Psoas muscle (tissue), 8 donors: ENCODE results near the gene EIF4B. TPM values are rescaled to one million over a fixed set of nuclear protein-coding genes. Genes with fewer than 3 reads are reported as not detected.

Source experiments
- ATAC-seq, 4 donors: fragments of 200-7000 bp; cut with Tn5 transposase; one replicate each; pipeline ENCODE4 v1.9.1; 2020; ENCODE audit warnings: moderate library complexity in 3 of 4, mild to moderate bottlenecking in 2 of 4
- DNase-seq, 2 donors: peaks; one replicate each; pipeline ENCODE4 v3.0.0-alpha.2; 2020
- H3K27ac ChIP-seq: fragments of 200-600 bp; one replicate; pipeline ENCODE4 v1.8.0; 2022
- H3K27me3 ChIP-seq, 3 donors: fragments of 200-600 bp in 1 of 3; one replicate each; pipeline versions ENCODE4 v1.6.1 to v1.8.0; 2013 to 2022; ENCODE audit warnings: low read length in 2 of 3, mild to moderate bottlenecking in 2 of 3, moderate library complexity in 1 of 3; ENCODE audit not compliant: insufficient read depth in 3 of 3
- H3K36me3 ChIP-seq, 2 donors: fragments of 200-600 bp in 1 of 2; one replicate each; pipeline versions ENCODE4 v1.6.1 to v1.8.0; 2013 to 2022; ENCODE audit warnings: low read depth in 1 of 2, mild to moderate bottlenecking in 1 of 2, moderate library complexity in 1 of 2; ENCODE audit not compliant: insufficient read depth in 1 of 2
- H3K4me1 ChIP-seq: fragments of 200-600 bp; one replicate; pipeline ENCODE4 v1.8.0; 2022
- H3K4me3 ChIP-seq: fragments of 200-600 bp; one replicate; pipeline ENCODE4 v1.8.0; 2022; ENCODE audit warnings: mild to moderate bottlenecking
- H3K9me3 ChIP-seq: fragments of 200-600 bp; one replicate; pipeline ENCODE4 v1.8.0; 2022
- CTCF ChIP-seq: fragments of 200-600 bp; IDR thresholded peaks from one replicate; pipeline ENCODE4 v1.8.0; 2022; ENCODE audit warnings: antibody characterized with exemption
- WGBS, 3 donors: extraction: QIAGEN DNeasy Blood & Tissue Kit; methylation state at CpG; one replicate each; pipeline versions ENCODE4 v1.1.6 to v1.1.7; 2013; 5-methylcytosine and 5-hydroxymethylcytosine counted together
- intact Hi-C, 2 donors: fragments of 100-400 bp; cut with DNase I; formaldehyde crosslinking; loops; one replicate each; pipeline versions ENCODE4 v1.11.0 to v1.14.2; 2022
- polyA plus RNA-seq, 3 donors: library from polyadenylated mRNA; stranded (reverse); fragments of 200-250 nt; gene quantifications; one replicate each; pipeline ENCODE4 v1.2.3, GENCODE V29; 2013
- total RNA-seq, 4 donors: library from RNA; stranded (reverse); fragmentation: NEBNext Ultra II Directional in 2 of 4; extraction: Animal tissue kit (Norgen Biotek cat#: 25700) in 2 of 4; gene quantifications; one replicate each; pipeline versions ENCODE4 v1.2.1 to v1.2.4, GENCODE V29; 2021 to 2023
- donor health status: healthy with polysubstance abuse.
- donor health status: DM: no; HTN: no; CAD: no; lungs with moderate emphysema.
- donor health status: Bipolar disorder and iron deficiency.
- donor health status: healthy.
- donor health status: DM: yes; HTN: yes; CAD: no.
- donor health status: DM: no; HTN: no; CAD: no.
- donor health status: DM: no; HTN: no; CAD: no.
- donor health status: DM: yes; HTN: yes; CAD: no.

Gene EIF4B
- total and polyA plus RNA-seq, 7 donors: 150 to 669 (median 565) TPM

GRCh38 chr12:52992699-52993557 is 13.3 kb upstream of the EIF4B start:
- Histone ChIP-seq H3K36me3 (no peaks in the 10 kb centered on the region), H3K27ac (no peak overlapping the region), H3K9me3 (no peaks in the 10 kb centered on the region), H3K4me1 (no peaks in the 10 kb centered on the region), H3K27me3 (no peaks in the 10 kb centered on the region), H3K4me3 (no peak overlapping the region)
- no peak for TF ChIP-seq CTCF
- no peak for ATAC-seq
- intact Hi-C loops: no loop called here
- WGBS, 3 donors: 69 to 75% (median 72%) methylated on average over 7 of the region's 7 CpGs
- no peak for DNase-seq

GRCh38 chr12:52993558-52993869 is 12.7 kb upstream of the EIF4B start:
- no peak overlapping the region for H3K4me3 ChIP-seq
- ATAC-seq: no peak
- no peak for TF ChIP-seq CTCF
- DNase-seq: no peak
- no peak overlapping the region for H3K27ac ChIP-seq
- intact Hi-C loops: no loop called here
- H3K9me3 ChIP-seq: no peaks in the 10 kb centered on the region
- H3K27me3 ChIP-seq: no peaks in the 10 kb centered on the region
- H3K4me1 ChIP-seq: no peaks in the 10 kb centered on the region
- H3K36me3 ChIP-seq: no peaks in the 10 kb centered on the region

DNA sequence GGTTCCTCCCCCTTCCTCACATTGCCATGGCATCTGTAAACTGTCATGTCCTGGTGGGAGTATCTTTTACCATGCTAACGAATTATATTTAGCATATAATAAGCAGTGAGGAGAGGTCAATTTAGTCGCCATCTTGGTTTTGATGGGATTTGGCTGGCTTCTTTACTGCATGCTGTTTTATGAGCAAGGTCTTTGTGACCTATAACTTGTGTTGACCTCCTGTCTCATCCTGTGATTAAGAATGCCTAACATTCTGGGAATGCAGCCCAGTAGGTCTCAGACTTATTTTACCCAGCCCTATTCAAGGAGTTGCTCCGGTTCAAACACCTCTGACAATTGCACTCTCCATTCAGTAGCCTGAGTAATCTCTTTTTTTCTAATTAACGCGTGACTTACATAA is 2.1 kb upstream of the EIF4B start:
- WGBS, 3 donors: 49 to 56% (median 51%) methylated on average over 5 of the region's 5 CpGs
- intact Hi-C loops: no loop called here

GRCh38 chr12:53004582-53004981 is 1.7 kb upstream of the EIF4B start:
- no peaks in the 10 kb centered on the region for H3K9me3 ChIP-seq
- peaks cover 34% of the 10 kb centered on the region for H3K4me1 ChIP-seq
- no peak overlapping the region for H3K27ac ChIP-seq
- WGBS, 3 donors: 86 to 94% (median 94%) methylated on average over 2 of the region's 2 CpGs
- no peaks in the 10 kb centered on the region for H3K36me3 ChIP-seq
- no peak overlapping the region for H3K4me3 ChIP-seq
- no peak for TF ChIP-seq CTCF
- H3K27me3 ChIP-seq: peaks cover 0 to 7% (median 0%) of the 10 kb centered on the region in 3 donors
- intact Hi-C loops: no loop called here
- no peak for DNase-seq
- no peak for ATAC-seq

More for the DNA sequence above, 2.1 kb upstream of the EIF4B start:
- Histone ChIP-seq H3K27ac (no peak overlapping the region), H3K36me3 (no peaks in the 10 kb centered on the region), H3K9me3 (no peaks in the 10 kb centered on the region), H3K4me3 (no peak overlapping the region), H3K27me3 (peaks cover 0 to 7% (median 0%) of the 10 kb centered on the region in 3 donors), H3K4me1 (peaks cover 30% of the 10 kb centered on the region)
- ATAC-seq (no peak), DNase-seq (no peak)
- TF ChIP-seq CTCF: no peak
